SK-N-SH treated with all-trans-retinoic acid at 6 μM for 48 hours (cell line): ENCODE data around the gene GRIN1.

Experiments
- PATZ1 ChIP-seq: fragments of 250-450 bp; sonication (Bioruptor Pico); IDR thresholded peaks from 2 replicates; pipeline ENCODE4 v1.8.0; 2020; ENCODE audit warnings: mild to moderate bottlenecking, moderate library complexity, borderline replicate concordance
- POU6F1 ChIP-seq: fragments of 250-450 bp; sonication (Bioruptor Pico); IDR thresholded peaks from 2 replicates; pipeline ENCODE4 v1.8.0; 2021; ENCODE audit warnings: low read depth, mild to moderate bottlenecking, moderate library complexity, borderline replicate concordance
- ZFP30 ChIP-seq: fragments of 450-650 bp; formaldehyde crosslinking; IDR thresholded peaks from 2 replicates; pipeline ENCODE4 v1.5.0; 2022; ENCODE audit warnings: mild to moderate bottlenecking, moderate library complexity
- TF ChIP-seq, protein P1 (sequence below): fragments of 250-450 bp; sonication (Bioruptor Pico); IDR thresholded peaks from 2 replicates; pipeline ENCODE4 v1.5.1; 2021; ENCODE audit warnings: mild to moderate bottlenecking, moderate library complexity

GRIN1 gene

GRCh38 chr9:137218212-137218753 is 79.3 kb downstream of the GRIN1 start (continued):
- TF ChIP-seq PATZ1 (CRISPR knock-in tag): no peak
- TF ChIP-seq, protein P1, sequence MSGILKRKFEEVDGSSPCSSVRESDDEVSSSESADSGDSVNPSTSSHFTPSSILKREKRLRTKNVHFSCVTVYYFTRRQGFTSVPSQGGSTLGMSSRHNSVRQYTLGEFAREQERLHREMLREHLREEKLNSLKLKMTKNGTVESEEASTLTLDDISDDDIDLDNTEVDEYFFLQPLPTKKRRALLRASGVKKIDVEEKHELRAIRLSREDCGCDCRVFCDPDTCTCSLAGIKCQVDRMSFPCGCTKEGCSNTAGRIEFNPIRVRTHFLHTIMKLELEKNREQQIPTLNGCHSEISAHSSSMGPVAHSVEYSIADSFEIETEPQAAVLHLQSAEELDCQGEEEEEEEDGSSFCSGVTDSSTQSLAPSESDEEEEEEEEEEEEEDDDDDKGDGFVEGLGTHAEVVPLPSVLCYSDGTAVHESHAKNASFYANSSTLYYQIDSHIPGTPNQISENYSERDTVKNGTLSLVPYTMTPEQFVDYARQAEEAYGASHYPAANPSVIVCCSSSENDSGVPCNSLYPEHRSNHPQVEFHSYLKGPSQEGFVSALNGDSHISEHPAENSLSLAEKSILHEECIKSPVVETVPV (CRISPR knock-in tag): no peak
- no peak for TF ChIP-seq POU6F1 (CRISPR knock-in tag)
- TF ChIP-seq ZFP30: no peak
